Stimulated activated naive CD4-positive, alpha-beta T cell treated with Interleukin-2 at 50 U/mL for 16 hours (primary cell): Measurements from ENCODE around the gene ASTN2.

ENCODE experiments used
- DNase-seq: peaks from one replicate; lab custom pipeline; 2025; lab: John Stamatoyannopoulos, UW

ASTN2 gene

GRCh38 chr9:116504893-116505480, 909.9 kb downstream of the ASTN2 start:
- DNase-seq: no peak

- no peak for DNase-seq
These were observed 910.8 kb downstream of the ASTN2 start for GRCh38 chr9:116504081-116504480.

GRCh38 chr9:116502746-116503145, 912.1 kb downstream of the ASTN2 start:
- no peak for DNase-seq

- DNase-seq: no peak
These were observed 913.0 kb downstream of the ASTN2 start for GRCh38 chr9:116501871-116502270.

- DNase-seq: no peak
These were observed 914.6 kb downstream of the ASTN2 start for GRCh38 chr9:116499986-116500871.

GRCh38 chr9:116499434-116499833, 915.4 kb downstream of the ASTN2 start:
- no peak for DNase-seq

- DNase-seq: no peak
These were observed 917.6 kb downstream of the ASTN2 start for GRCh38 chr9:116497095-116497890.

- no peak for DNase-seq
These were observed 918.7 kb downstream of the ASTN2 start for GRCh38 chr9:116496167-116496566.

- no peak for DNase-seq
These were observed 919.1 kb downstream of the ASTN2 start for GRCh38 chr9:116495725-116496124.

- peak; percentile 1 for DNase-seq
These were observed 919.8 kb downstream of the ASTN2 start for GRCh38 chr9:116494815-116495634.

GRCh38 chr9:116493183-116493860, 921.5 kb downstream of the ASTN2 start:
- no peak for DNase-seq

GRCh38 chr9:116491659-116492058, 923.2 kb downstream of the ASTN2 start:
- no peak for DNase-seq

GRCh38 chr9:116491219-116491618, 923.6 kb downstream of the ASTN2 start:
- DNase-seq: no peak

GRCh38 chr9:116490321-116490720, 924.5 kb downstream of the ASTN2 start:
- no peak for DNase-seq

- DNase-seq: no peak
These were observed 926.5 kb downstream of the ASTN2 start for GRCh38 chr9:116488373-116488772.

GRCh38 chr9:116484492-116485061, 930.3 kb downstream of the ASTN2 start:
- DNase-seq: no peak

GRCh38 chr9:116483622-116484491, 931.0 kb downstream of the ASTN2 start:
- no peak for DNase-seq

- no peak for DNase-seq
These were observed 932.1 kb downstream of the ASTN2 start for GRCh38 chr9:116482740-116483139.

GRCh38 chr9:116480700-116481099, 934.2 kb downstream of the ASTN2 start:
- no peak for DNase-seq

GRCh38 chr9:116479967-116480366, 934.9 kb downstream of the ASTN2 start:
- no peak for DNase-seq
